Peyer's patch (tissue), 4 donors: ENCODE results near the gene FFAR1. TPM values are rescaled to one million over a fixed set of nuclear protein-coding genes. Genes with fewer than 3 reads are reported as not detected.

Experiments used
- DNase-seq, 3 donors: peaks; one replicate each; pipeline ENCODE4 v3.0.0-alpha.2; 2017 to 2019
- H3K27ac ChIP-seq, 4 donors: fragments of 200-600 bp; sonication (generic); one replicate each; pipeline ENCODE4 v1.5.1; 2016 to 2019
- H3K27me3 ChIP-seq, 2 donors: fragments of 200-600 bp; sonication (generic); one replicate each; pipeline ENCODE4 v1.5.1; 2019
- H3K36me3 ChIP-seq, 3 donors: fragments of 200-600 bp; sonication (generic); one replicate each; pipeline ENCODE4 v1.5.1; 2016 to 2019
- H3K4me1 ChIP-seq, 4 donors: fragments of 200-600 bp; sonication (generic); one replicate each; pipeline ENCODE4 v1.5.1; 2016 to 2019
- H3K4me3 ChIP-seq, 4 donors: fragments of 200-600 bp; sonication (generic); 1 replicate in 3 of 4; 2 replicates in 1 of 4; pipeline ENCODE4 v1.5.1; 2016 to 2019; ENCODE audit warnings: mild to moderate bottlenecking in 1 of 4
- H3K9me3 ChIP-seq, 4 donors: fragments of 200-600 bp; sonication (generic); one replicate each; pipeline ENCODE4 v1.5.1; 2016 to 2019; ENCODE audit warnings: mild to moderate bottlenecking in 1 of 4
- POLR2A ChIP-seq, 2 donors: fragments of 450-650 bp; IDR thresholded peaks; one replicate each; pipeline ENCODE4 v1.5.1; 2017; ENCODE audit warnings: antibody characterized with exemption in 2 of 2, mild to moderate bottlenecking in 2 of 2, moderate library complexity in 2 of 2
- total RNA-seq, 4 donors: library from RNA; depleted of rRNA; stranded (reverse); fragments of >200 nt; gene quantifications; one replicate each; pipeline ENCODE4 v1.1.0, GENCODE V29; 2016
- TF ChIP-seq, protein P1 (sequence below), 6 experiments: fragments of 450-650 bp in 4 of 6; fragments of 200-600 bp in 2 of 6; sonication (generic) in 1 of 6; IDR thresholded peaks; one replicate each; pipeline ENCODE4 v1.5.1; 2017 to 2019; ENCODE audit warnings: antibody characterized with exemption in 6 of 6, mild to moderate bottlenecking in 3 of 6, moderate library complexity in 1 of 6

The FFAR1 gene
- total RNA-seq, 4 donors from 2014 or later: 0.66 to 1.6 TPM; not detected in 2

- no peak for TF ChIP-seq POLR2A (IDR thresholded peaks at IDR 0.05)
- TF ChIP-seq, protein P1, sequence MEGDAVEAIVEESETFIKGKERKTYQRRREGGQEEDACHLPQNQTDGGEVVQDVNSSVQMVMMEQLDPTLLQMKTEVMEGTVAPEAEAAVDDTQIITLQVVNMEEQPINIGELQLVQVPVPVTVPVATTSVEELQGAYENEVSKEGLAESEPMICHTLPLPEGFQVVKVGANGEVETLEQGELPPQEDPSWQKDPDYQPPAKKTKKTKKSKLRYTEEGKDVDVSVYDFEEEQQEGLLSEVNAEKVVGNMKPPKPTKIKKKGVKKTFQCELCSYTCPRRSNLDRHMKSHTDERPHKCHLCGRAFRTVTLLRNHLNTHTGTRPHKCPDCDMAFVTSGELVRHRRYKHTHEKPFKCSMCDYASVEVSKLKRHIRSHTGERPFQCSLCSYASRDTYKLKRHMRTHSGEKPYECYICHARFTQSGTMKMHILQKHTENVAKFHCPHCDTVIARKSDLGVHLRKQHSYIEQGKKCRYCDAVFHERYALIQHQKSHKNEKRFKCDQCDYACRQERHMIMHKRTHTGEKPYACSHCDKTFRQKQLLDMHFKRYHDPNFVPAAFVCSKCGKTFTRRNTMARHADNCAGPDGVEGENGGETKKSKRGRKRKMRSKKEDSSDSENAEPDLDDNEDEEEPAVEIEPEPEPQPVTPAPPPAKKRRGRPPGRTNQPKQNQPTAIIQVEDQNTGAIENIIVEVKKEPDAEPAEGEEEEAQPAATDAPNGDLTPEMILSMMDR (IDR thresholded peaks at IDR 0.05): no peak
- H3K9me3 ChIP-seq: peaks cover 0 to 7% (median 2%) of the 10 kb centered on the region in 4 donors
- DNase-seq: no peak
- H3K4me3 ChIP-seq: no peak overlapping the region
- H3K4me1 ChIP-seq: no peaks in the 10 kb centered on the region
- H3K27me3 ChIP-seq: no peaks in the 10 kb centered on the region
- no peak overlapping the region for H3K27ac ChIP-seq
- H3K36me3 ChIP-seq: no peaks in the 10 kb centered on the region
Measured at GRCh38 chr19:35383536-35383935, 35.8 kb downstream of the FFAR1 start.

- no peak for DNase-seq
- H3K27me3 ChIP-seq: no peaks in the 10 kb centered on the region
- H3K9me3 ChIP-seq: peaks cover 0 to 7% (median 2%) of the 10 kb centered on the region in 4 donors
- no peaks in the 10 kb centered on the region for H3K4me1 ChIP-seq
- H3K36me3 ChIP-seq: no peaks in the 10 kb centered on the region
- no peak overlapping the region for H3K4me3 ChIP-seq
- TF ChIP-seq, protein P1 (IDR thresholded peaks at IDR 0.05): no peak
- TF ChIP-seq POLR2A (IDR thresholded peaks at IDR 0.05): no peak
- H3K27ac ChIP-seq: peak overlapping the region in 1 of 4 donors; percentile 6
Measured at GRCh38 chr19:35388277-35389054, 40.8 kb downstream of the FFAR1 start.

GRCh38 chr19:35389192-35389861 lies 41.6 kb downstream of the FFAR1 start:
- DNase-seq: no peak
- Histone ChIP-seq H3K27me3 (no peaks in the 10 kb centered on the region), H3K4me1 (no peaks in the 10 kb centered on the region), H3K36me3 (no peaks in the 10 kb centered on the region), H3K27ac (no peak overlapping the region), H3K9me3 (peaks cover 0 to 7% (median 2%) of the 10 kb centered on the region in 4 donors), H3K4me3 (no peak overlapping the region)
- no peak for TF ChIP-seq POLR2A (IDR thresholded peaks at IDR 0.05)
- TF ChIP-seq, protein P1 (IDR thresholded peaks at IDR 0.05): no peak

DNA sequence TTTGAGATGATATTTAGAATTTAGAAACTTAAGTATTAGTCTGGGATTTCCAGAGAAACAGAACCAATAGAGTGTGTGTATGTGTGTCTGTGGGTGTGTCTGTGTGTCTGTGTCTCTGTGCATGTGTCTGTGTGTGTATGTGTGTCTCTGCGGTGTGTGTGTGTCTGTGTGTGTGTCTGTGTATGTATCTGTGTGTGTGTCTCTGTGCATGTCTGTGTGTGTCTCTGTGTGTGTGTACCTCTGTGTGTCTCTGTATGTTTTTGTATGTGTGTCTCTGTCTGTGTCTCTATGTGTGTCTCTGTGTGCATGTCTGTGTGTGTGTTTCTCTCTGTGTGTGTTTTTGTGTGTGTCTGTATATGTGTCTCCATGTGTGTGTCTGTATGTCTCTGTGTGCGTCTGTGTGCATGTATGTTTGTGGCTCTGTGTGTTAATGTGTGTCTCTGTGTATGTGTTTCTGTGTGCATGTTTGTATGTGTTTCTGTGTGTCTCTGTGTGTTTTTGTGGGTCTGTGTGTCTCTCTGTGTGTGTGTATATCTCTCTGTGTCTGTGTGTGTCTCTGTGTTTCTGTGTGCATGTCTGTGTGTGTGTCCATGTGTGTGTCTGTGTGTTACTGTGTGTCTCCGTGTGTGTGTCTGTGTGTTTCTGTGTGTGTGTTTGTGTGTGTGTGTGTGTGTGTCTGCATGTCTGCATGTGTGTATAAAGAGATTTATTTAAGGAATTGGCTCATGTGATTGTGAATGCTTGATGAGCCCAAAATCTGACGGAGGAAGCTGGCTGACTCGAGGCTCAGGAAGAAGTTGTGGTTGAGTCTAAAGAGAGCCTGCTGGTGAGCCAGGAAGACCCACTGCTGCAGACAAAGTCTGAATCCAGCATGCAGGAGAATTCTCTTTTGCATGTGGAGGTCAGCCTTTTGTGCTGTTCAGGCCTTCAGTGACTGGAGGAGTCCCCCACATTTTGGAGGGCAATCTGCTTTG lies 45.3 kb downstream of the FFAR1 start:
- TF ChIP-seq POLR2A (IDR thresholded peaks at IDR 0.05): no peak
- TF ChIP-seq, protein P1 (IDR thresholded peaks at IDR 0.05): no peak
- no peak overlapping the region for H3K27ac ChIP-seq
- peaks cover 0 to 5% (median 0%) of the 10 kb centered on the region in 4 donors for H3K4me1 ChIP-seq
- DNase-seq: no peak
- no peaks in the 10 kb centered on the region for H3K27me3 ChIP-seq
- no peak overlapping the region for H3K4me3 ChIP-seq
- H3K9me3 ChIP-seq: no peaks in the 10 kb centered on the region
- no peaks in the 10 kb centered on the region for H3K36me3 ChIP-seq
